ENCODE results near the gene LGR4. TPM values are rescaled to one million over a fixed set of nuclear protein-coding genes. Genes with fewer than 3 reads are reported as not detected.
"Not testable (repeated sequence)": the region's sequence is repeated elsewhere in the genome, so short reads cannot be mapped to it uniquely, and the experiment has no call there.

Gene LGR4, protein sequence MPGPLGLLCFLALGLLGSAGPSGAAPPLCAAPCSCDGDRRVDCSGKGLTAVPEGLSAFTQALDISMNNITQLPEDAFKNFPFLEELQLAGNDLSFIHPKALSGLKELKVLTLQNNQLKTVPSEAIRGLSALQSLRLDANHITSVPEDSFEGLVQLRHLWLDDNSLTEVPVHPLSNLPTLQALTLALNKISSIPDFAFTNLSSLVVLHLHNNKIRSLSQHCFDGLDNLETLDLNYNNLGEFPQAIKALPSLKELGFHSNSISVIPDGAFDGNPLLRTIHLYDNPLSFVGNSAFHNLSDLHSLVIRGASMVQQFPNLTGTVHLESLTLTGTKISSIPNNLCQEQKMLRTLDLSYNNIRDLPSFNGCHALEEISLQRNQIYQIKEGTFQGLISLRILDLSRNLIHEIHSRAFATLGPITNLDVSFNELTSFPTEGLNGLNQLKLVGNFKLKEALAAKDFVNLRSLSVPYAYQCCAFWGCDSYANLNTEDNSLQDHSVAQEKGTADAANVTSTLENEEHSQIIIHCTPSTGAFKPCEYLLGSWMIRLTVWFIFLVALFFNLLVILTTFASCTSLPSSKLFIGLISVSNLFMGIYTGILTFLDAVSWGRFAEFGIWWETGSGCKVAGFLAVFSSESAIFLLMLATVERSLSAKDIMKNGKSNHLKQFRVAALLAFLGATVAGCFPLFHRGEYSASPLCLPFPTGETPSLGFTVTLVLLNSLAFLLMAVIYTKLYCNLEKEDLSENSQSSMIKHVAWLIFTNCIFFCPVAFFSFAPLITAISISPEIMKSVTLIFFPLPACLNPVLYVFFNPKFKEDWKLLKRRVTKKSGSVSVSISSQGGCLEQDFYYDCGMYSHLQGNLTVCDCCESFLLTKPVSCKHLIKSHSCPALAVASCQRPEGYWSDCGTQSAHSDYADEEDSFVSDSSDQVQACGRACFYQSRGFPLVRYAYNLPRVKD
- polyA plus RNA-seq (2011; rRNA removed): 4.2 and 5.8 TPM in 2 replicates
- 6.7 and 7.4 TPM in 2 replicates for polyA minus RNA-seq (2011; rRNA and poly(A)+ RNA removed)

DNA sequence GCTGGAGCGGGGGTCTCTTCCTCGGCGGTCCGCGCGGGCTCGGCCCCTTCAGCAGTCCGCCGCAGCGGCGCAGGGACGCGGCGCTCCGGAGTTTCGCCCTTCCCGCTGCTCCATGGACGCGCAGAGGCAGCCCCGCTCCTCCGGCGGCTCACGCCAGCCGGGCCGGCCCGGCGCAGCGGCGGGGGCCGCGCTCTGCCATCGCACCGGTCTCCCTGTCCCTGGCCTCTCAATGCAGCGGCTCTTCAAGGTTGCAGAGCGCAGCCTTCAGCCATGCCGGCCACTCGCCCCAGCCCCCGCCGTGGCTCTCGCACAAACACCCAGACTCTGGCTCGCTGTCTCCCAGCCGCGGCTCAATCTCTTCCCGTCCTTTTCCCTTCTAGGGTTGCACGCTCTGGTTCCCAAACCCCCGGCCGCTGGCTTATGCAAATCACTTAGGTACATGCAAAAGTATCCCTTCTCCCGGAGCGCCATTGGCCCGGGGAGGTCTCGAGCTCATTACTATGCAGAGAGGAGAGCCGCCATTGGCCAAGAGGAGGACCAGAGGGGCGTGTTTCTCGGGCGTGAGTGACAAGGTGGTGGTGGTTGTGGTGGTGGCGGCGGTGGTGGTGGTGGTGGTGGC is at the start of gene LGR4:
TSS of gene LGR4 (minus strand) at position 393 of the 619 bp plus-strand sequence. CDS start 488 bp downstream, outside the sequence.
- H3K27ac ChIP-seq (ENCODE audit: low read depth, low read length): peak within 1 kb of the TSS; percentile 34
- no peaks in the 10 kb centered on the region for H3K9me3 ChIP-seq (ENCODE audit: control insufficient read depth, insufficient read depth, low read length)
- POLR2A ChIA-PET: interaction anchor here (0.6 to 1.0 kb wide), 8 partner anchors 12 to 926 kb away, joined by 3 to 5 read pairs (median 4); no protein-coding TSS in a partner anchor
- peak within 1 kb of the TSS; percentile 75 for H3K4me3 ChIP-seq (ENCODE audit: low read depth, low read length)
- DNase-seq (ENCODE audit: low read depth, low spot score): peak; percentile 74
- CTCF ChIA-PET: interaction anchor here (0.6 to 2.6 kb wide), 9 partner anchors 8 to 292 kb away, joined by 3 to 13 read pairs (median 4); no protein-coding TSS in a partner anchor
- no peaks in the 10 kb centered on the region for H3K27me3 ChIP-seq (ENCODE audit: control insufficient read depth, insufficient read depth, low read length)
- TF ChIP-seq, protein P1, sequence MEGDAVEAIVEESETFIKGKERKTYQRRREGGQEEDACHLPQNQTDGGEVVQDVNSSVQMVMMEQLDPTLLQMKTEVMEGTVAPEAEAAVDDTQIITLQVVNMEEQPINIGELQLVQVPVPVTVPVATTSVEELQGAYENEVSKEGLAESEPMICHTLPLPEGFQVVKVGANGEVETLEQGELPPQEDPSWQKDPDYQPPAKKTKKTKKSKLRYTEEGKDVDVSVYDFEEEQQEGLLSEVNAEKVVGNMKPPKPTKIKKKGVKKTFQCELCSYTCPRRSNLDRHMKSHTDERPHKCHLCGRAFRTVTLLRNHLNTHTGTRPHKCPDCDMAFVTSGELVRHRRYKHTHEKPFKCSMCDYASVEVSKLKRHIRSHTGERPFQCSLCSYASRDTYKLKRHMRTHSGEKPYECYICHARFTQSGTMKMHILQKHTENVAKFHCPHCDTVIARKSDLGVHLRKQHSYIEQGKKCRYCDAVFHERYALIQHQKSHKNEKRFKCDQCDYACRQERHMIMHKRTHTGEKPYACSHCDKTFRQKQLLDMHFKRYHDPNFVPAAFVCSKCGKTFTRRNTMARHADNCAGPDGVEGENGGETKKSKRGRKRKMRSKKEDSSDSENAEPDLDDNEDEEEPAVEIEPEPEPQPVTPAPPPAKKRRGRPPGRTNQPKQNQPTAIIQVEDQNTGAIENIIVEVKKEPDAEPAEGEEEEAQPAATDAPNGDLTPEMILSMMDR (IDR thresholded peaks at IDR 0.05; ENCODE audit: low read depth, low read length): no peak

- no peaks in the 10 kb centered on the region for H3K9me3 ChIP-seq (ENCODE audit: control insufficient read depth, insufficient read depth, low read length)
- ChIA-PET POLR2A (no interaction called here), CTCF (interaction anchor here (0.6 to 1.0 kb wide), 2 partner anchors 69 to 1189 kb away, joined by 3 to 5 read pairs; no protein-coding TSS in a partner anchor)
- H3K4me3 ChIP-seq (ENCODE audit: low read depth, low read length): no peak overlapping the region
- DNase-seq (ENCODE audit: low read depth, low spot score): no peak
- no peak overlapping the region for H3K27ac ChIP-seq (ENCODE audit: low read depth, low read length)
- TF ChIP-seq, protein P1 (IDR thresholded peaks at IDR 0.05; ENCODE audit: low read depth, low read length): no peak
- no peaks in the 10 kb centered on the region for H3K27me3 ChIP-seq (ENCODE audit: control insufficient read depth, insufficient read depth, low read length)
These were observed 47.6 kb upstream of the LGR4 start for GRCh38 chr11:27520226-27520625.

DNA sequence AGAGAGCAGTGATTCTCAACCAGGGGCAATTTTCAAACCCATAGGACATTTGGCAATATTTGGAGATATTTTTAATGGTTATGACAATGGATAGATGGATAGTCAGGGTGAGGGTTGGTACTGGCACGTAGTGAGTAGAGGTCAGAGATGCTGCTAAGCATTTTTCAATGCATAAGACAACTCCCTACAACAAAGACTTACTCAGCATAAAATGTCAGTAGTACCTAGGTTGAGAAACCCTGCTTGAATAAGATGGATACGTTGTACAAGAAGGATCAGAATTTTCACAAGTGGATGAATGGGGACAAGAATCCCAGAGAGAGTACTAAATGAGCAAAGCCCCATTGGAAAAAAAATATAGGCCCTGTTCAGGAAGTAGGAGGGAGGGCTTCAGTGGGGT is 45.9 kb upstream of the LGR4 start:
- CTCF ChIA-PET: no interaction called here
- H3K9me3 ChIP-seq (ENCODE audit: control insufficient read depth, insufficient read depth, low read length): no peaks in the 10 kb centered on the region; the same call in 1 of the 2 replicates
- DNase-seq (ENCODE audit: low read depth, low spot score): no peak
- no peaks in the 10 kb centered on the region for H3K27me3 ChIP-seq (ENCODE audit: control insufficient read depth, insufficient read depth, low read length)
- POLR2A ChIA-PET: no interaction called here
- TF ChIP-seq, protein P1 (IDR thresholded peaks at IDR 0.05; ENCODE audit: low read depth, low read length): no peak
- H3K27ac ChIP-seq (ENCODE audit: low read depth, low read length): no peak overlapping the region
- H3K4me3 ChIP-seq (ENCODE audit: low read depth, low read length): no peak overlapping the region

DNA sequence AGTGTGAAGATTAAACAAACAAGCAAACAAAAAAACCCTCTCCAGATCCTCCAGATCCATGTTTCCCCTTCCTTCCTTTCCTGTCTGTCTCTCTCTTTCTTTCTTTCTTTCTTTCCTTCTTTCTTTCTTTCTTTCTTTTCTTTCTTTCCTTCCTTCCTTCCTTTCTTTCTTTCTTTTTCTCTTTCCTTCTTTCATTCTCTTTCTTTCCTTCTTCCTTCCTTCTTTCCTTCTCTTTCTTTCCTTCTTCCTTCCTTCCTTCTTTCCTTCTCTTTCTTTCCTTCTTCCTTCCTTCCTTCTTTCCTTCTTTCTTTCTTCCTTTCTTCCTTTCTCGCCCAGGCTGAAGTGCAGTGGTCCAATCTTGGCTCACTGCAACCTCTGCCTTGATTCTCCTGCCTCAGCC is 44.9 kb upstream of the LGR4 start:
- POLR2A ChIA-PET; DNase-seq (ENCODE audit: low read depth, low spot score); H3K4me3 ChIP-seq (ENCODE audit: low read depth, low read length); CTCF ChIA-PET; H3K27ac ChIP-seq (ENCODE audit: low read depth, low read length); H3K9me3 ChIP-seq (ENCODE audit: control insufficient read depth, insufficient read depth, low read length); H3K27me3 ChIP-seq (ENCODE audit: control insufficient read depth, insufficient read depth, low read length): not testable (repeated sequence)

DNA sequence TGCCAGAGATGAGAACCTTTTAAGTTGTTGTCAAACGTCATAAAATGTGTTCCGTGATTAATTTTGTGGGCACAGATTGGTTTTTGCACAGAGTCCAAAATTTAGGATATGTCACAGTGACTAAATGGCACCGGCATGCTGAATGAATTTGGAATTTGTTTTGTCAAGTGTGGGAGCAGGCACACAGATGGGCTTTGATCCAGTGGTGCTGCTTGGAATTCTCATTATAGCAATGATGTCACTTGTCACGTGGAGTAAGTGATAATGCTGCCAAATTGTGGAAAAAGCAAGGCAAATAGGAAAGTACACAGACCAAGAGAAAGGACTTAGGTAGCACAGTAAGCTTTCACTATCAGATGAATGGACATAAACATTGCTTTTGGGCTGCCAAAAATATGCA is 42.0 kb upstream of the LGR4 start:
- Histone ChIP-seq H3K27ac (ENCODE audit: low read depth, low read length) (no peak overlapping the region), H3K27me3 (ENCODE audit: control insufficient read depth, insufficient read depth, low read length) (no peaks in the 10 kb centered on the region), H3K9me3 (ENCODE audit: control insufficient read depth, insufficient read depth, low read length) (no peaks in the 10 kb centered on the region; the same call in 1 of the 2 replicates), H3K4me3 (ENCODE audit: low read depth, low read length) (no peak overlapping the region)
- TF ChIP-seq, protein P1 (IDR thresholded peaks at IDR 0.05; ENCODE audit: low read depth, low read length): no peak
- DNase-seq (ENCODE audit: low read depth, low spot score): no peak
- POLR2A ChIA-PET: no interaction called here
- CTCF ChIA-PET: interaction anchor here (0.7 kb wide), 1 partner anchor 1166 kb away, joined by 3 read pairs; no protein-coding TSS in a partner anchor

Measured in AG04450 (cell line).